SK-N-SH treated with all-trans-retinoic acid at 6 μM for 48 hours (cell line): ENCODE data around the gene ZNF831.

Experiments used
- ATAC-seq: fragments of 200-7000 bp; cut with Tn5 transposase; 3 replicates; pipeline ENCODE4 v1.9.1; 2020; ENCODE audit warnings: mild to moderate bottlenecking, moderate library complexity
- ARNTL ChIP-seq: fragments of 450-650 bp; formaldehyde crosslinking; IDR thresholded peaks from 2 replicates; pipeline ENCODE4 v1.5.0; 2020; ENCODE audit warnings: low read depth, mild to moderate bottlenecking, moderate library complexity, borderline replicate concordance
- BACH2 ChIP-seq: fragments of 250-450 bp; sonication (Bioruptor Pico); IDR thresholded peaks from 2 replicates; pipeline ENCODE4 v1.9.0; 2021; ENCODE audit warnings: mild to moderate bottlenecking, borderline replicate concordance
- CREB5 ChIP-seq: fragments of 250-450 bp; sonication (Bioruptor Pico); IDR thresholded peaks from 2 replicates; pipeline ENCODE4 v1.5.1; 2020; ENCODE audit warnings: low read depth, mild to moderate bottlenecking, moderate library complexity
- CSDC2 ChIP-seq: fragments of 250-450 bp; sonication (Bioruptor Pico); IDR thresholded peaks from 2 replicates; pipeline ENCODE4 v1.5.0; 2020; ENCODE audit warnings: mild to moderate bottlenecking, moderate library complexity
- ESRRG ChIP-seq: fragments of 250-450 bp; sonication (Bioruptor Pico); IDR thresholded peaks from 2 replicates; pipeline ENCODE4 v1.6.1; 2021; ENCODE audit warnings: mild to moderate bottlenecking
- GLIS3 ChIP-seq: fragments of 250-450 bp; sonication (Bioruptor Pico); IDR thresholded peaks from 2 replicates; pipeline ENCODE4 v1.5.0; 2020; ENCODE audit warnings: mild to moderate bottlenecking, moderate library complexity
- ISL1 ChIP-seq: fragments of 250-450 bp; sonication (Bioruptor Pico); IDR thresholded peaks from 2 replicates; pipeline ENCODE4 v2.1.2; 2022; ENCODE audit warnings: mild to moderate bottlenecking, moderate library complexity
- OSR1 ChIP-seq: fragments of 250-450 bp; sonication (Bioruptor Pico); IDR thresholded peaks from 2 replicates; pipeline ENCODE4 v1.8.0; 2022; ENCODE audit warnings: moderate library complexity, mild to moderate bottlenecking, inconsistent platforms
- PATZ1 ChIP-seq: fragments of 250-450 bp; sonication (Bioruptor Pico); IDR thresholded peaks from 2 replicates; pipeline ENCODE4 v1.8.0; 2020; ENCODE audit warnings: mild to moderate bottlenecking, moderate library complexity, borderline replicate concordance
- POU6F1 ChIP-seq: fragments of 250-450 bp; sonication (Bioruptor Pico); IDR thresholded peaks from 2 replicates; pipeline ENCODE4 v1.8.0; 2021; ENCODE audit warnings: low read depth, mild to moderate bottlenecking, moderate library complexity, borderline replicate concordance
- PPARA ChIP-seq: fragments of 250-450 bp; sonication (Bioruptor Pico); IDR thresholded peaks from 2 replicates; pipeline ENCODE4 v1.5.0; 2020; ENCODE audit warnings: mild to moderate bottlenecking, borderline replicate concordance
- RARB ChIP-seq: fragments of 250-450 bp; sonication (Bioruptor Pico); IDR thresholded peaks from 2 replicates; pipeline ENCODE4 v1.8.0; 2021; ENCODE audit warnings: mild to moderate bottlenecking, moderate library complexity
- SNAI2 ChIP-seq: fragments of 250-450 bp; sonication (Bioruptor Pico); IDR thresholded peaks from 2 replicates; pipeline ENCODE4 v1.5.0; 2020; ENCODE audit warnings: mild to moderate bottlenecking, moderate library complexity
- TCF4 ChIP-seq: fragments of 250-450 bp; sonication (Bioruptor Pico); IDR thresholded peaks from 2 replicates; pipeline ENCODE4 v1.8.0; 2021; ENCODE audit warnings: mild to moderate bottlenecking, moderate library complexity, borderline replicate concordance
- TOX ChIP-seq: fragments of 250-450 bp; sonication (Bioruptor Pico); IDR thresholded peaks from 2 replicates; pipeline ENCODE4 v1.8.0; 2021; ENCODE audit warnings: mild to moderate bottlenecking, moderate library complexity, borderline replicate concordance
- TSHZ2 ChIP-seq: fragments of 250-450 bp; sonication (Bioruptor Pico); IDR thresholded peaks from 2 replicates; pipeline ENCODE4 v1.5.0; 2020; ENCODE audit warnings: mild to moderate bottlenecking, moderate library complexity
- ZC3H10 ChIP-seq: fragments of 250-450 bp; sonication (Bioruptor Pico); IDR thresholded peaks from 2 replicates; pipeline ENCODE4 v1.5.1; 2021; ENCODE audit warnings: mild to moderate bottlenecking, moderate library complexity
- ZFP3 ChIP-seq: fragments of 250-450 bp; sonication (Bioruptor Pico); IDR thresholded peaks from 2 replicates; pipeline ENCODE4 v1.5.0; 2020; ENCODE audit warnings: mild to moderate bottlenecking, moderate library complexity
- ZFP30 ChIP-seq: fragments of 450-650 bp; formaldehyde crosslinking; IDR thresholded peaks from 2 replicates; pipeline ENCODE4 v1.5.0; 2022; ENCODE audit warnings: mild to moderate bottlenecking, moderate library complexity
- ZNF565 ChIP-seq: fragments of 450-650 bp; formaldehyde crosslinking; conservative IDR thresholded peaks from 2 replicates; pipeline ENCODE4 v1.5.0; 2020; ENCODE audit warnings: low read depth, mild to moderate bottlenecking, moderate library complexity
- ZNF70 ChIP-seq: fragments of 450-650 bp; formaldehyde crosslinking; IDR thresholded peaks from 2 replicates; pipeline ENCODE4 v1.5.0; 2020; ENCODE audit warnings: mild to moderate bottlenecking, moderate library complexity
- ZNF8 ChIP-seq: fragments of 450-650 bp; formaldehyde crosslinking; IDR thresholded peaks from 2 replicates; pipeline ENCODE4 v1.5.0; 2020; ENCODE audit warnings: mild to moderate bottlenecking, moderate library complexity
- TF ChIP-seq, protein P1 (sequence below): fragments of 250-450 bp; sonication (Bioruptor Pico); IDR thresholded peaks from 2 replicates; pipeline ENCODE4 v1.5.1; 2021; ENCODE audit warnings: mild to moderate bottlenecking, moderate library complexity

The ZNF831 gene

DNA sequence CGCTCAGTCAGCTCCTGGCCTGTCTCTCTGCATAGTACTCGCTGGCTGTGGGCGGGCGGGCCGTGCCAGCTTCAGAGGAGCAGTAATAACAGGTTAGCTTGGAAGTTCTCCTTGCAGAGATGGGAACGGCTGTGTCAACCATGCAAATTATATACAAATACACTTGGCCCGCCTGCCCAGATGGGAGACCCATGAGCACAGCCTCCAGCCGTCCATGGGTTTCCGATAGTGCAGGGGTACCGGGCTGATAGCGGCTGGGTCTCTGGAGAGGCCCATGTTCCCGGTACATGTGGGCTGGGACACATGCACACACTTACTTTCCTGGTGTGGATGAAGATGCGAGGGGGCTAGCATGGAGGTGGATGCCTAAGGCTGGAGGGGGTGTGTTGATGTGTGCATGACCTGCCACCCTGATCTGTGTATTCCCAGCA, 12.8 kb upstream of the ZNF831 start:
- ATAC-seq: no peak
- no peak for TF ChIP-seq BACH2 (CRISPR knock-in tag)
- TF ChIP-seq ESRRG: no peak
- TF ChIP-seq GLIS3 (CRISPR knock-in tag): no peak
- no peak for TF ChIP-seq SNAI2 (CRISPR knock-in tag)
- TF ChIP-seq OSR1: no peak
- no peak for TF ChIP-seq ZNF565 (CRISPR knock-in tag)
- no peak for TF ChIP-seq ZNF8 (CRISPR knock-in tag)
- TF ChIP-seq TCF4 (CRISPR knock-in tag): no peak
- no peak for TF ChIP-seq PPARA
- no peak for TF ChIP-seq ZFP30 (CRISPR knock-in tag)
- TF ChIP-seq, protein P1, sequence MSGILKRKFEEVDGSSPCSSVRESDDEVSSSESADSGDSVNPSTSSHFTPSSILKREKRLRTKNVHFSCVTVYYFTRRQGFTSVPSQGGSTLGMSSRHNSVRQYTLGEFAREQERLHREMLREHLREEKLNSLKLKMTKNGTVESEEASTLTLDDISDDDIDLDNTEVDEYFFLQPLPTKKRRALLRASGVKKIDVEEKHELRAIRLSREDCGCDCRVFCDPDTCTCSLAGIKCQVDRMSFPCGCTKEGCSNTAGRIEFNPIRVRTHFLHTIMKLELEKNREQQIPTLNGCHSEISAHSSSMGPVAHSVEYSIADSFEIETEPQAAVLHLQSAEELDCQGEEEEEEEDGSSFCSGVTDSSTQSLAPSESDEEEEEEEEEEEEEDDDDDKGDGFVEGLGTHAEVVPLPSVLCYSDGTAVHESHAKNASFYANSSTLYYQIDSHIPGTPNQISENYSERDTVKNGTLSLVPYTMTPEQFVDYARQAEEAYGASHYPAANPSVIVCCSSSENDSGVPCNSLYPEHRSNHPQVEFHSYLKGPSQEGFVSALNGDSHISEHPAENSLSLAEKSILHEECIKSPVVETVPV: no peak
- TF ChIP-seq ISL1 (CRISPR knock-in tag): no peak
- no peak for TF ChIP-seq POU6F1
- TF ChIP-seq TOX (CRISPR knock-in tag): no peak
- TF ChIP-seq CSDC2 (CRISPR knock-in tag): no peak
- TF ChIP-seq CREB5 (CRISPR knock-in tag): no peak
- no peak for TF ChIP-seq ZC3H10 (CRISPR knock-in tag)
- no peak for TF ChIP-seq RARB
- no peak for TF ChIP-seq TSHZ2 (CRISPR knock-in tag)

DNA sequence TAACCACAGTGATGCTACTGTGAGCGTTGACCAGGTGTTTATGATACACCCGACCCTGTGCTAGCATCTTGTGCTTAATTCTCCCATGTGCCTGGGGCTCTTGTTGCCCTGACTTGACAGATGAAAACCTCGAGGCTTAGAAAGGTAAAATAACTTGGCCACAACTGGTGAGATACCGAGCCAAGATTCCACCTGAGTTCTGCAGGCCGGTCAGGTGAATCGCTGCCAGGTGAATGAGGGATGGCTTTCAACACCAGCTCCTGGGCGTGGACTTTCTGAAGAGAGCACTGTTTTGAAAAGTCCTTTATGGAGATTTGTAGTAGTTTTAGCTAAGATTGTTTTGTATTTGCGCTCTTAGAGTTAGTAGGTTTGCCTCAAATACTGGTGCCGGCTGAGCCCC, 12.2 kb upstream of the ZNF831 start:
- ATAC-seq: no peak
- no peak for TF ChIP-seq ZFP3
- TF ChIP-seq GLIS3 (CRISPR knock-in tag): no peak
- TF ChIP-seq PPARA: no peak
- no peak for TF ChIP-seq CSDC2 (CRISPR knock-in tag)
- TF ChIP-seq PATZ1: no peak
- TF ChIP-seq ZFP30 (CRISPR knock-in tag): no peak
- TF ChIP-seq OSR1: no peak
- TF ChIP-seq TCF4 (CRISPR knock-in tag): no peak
- no peak for TF ChIP-seq TOX (CRISPR knock-in tag)
- TF ChIP-seq SNAI2 (CRISPR knock-in tag): no peak
- TF ChIP-seq ZNF70: no peak
- TF ChIP-seq ISL1 (CRISPR knock-in tag): no peak
- TF ChIP-seq POU6F1: no peak
- TF ChIP-seq RARB: no peak
- no peak for TF ChIP-seq ARNTL (CRISPR knock-in tag)
- no peak for TF ChIP-seq CREB5 (CRISPR knock-in tag)
- TF ChIP-seq ESRRG: no peak
